ENCODE results near the gene TIMM44. TPM values are rescaled to one million over a fixed set of nuclear protein-coding genes. Genes with fewer than 3 reads are reported as not detected.

Gene TIMM44
- polyA plus RNA-seq, 1 donor (not counting 4 experiments of a cell fraction or from before 2014, with no cell fraction given): 34.8 TPM

DNA sequence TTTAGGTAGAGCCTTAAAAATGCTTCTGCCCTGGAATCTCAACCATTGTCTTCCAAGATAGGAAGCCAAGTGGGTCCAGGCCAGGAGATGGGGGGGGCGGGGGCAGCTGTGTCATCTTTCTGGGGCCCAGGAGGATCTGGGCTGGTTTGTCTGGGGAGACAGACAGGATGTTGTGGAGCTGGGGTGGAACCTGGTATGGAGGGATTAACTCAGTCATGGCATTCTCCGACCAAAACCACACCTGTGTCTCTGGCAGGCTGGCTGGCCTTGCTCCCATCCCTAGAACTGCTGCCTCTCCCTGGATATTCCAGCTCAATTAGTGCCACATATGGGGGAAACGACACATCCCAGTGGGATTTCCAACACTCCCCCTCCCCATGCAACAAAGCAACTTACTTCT is 42.5 kb downstream of the TIMM44 start:
- peaks cover 26% of the 10 kb centered on the region for H3K79me2 ChIP-seq (ENCODE audit: control insufficient read depth, insufficient read depth, low read length)
- no peaks in the 10 kb centered on the region for H3K9me3 ChIP-seq (ENCODE audit: control insufficient read depth, low read depth, low read length)
- peaks cover 3% of the 10 kb centered on the region for H3K9me1 ChIP-seq (ENCODE audit: control insufficient read depth, extremely low read depth, insufficient read depth, low read length)
- H3K27me3 ChIP-seq (ENCODE audit: control insufficient read depth, extremely low read depth, insufficient read depth, low read length): no peaks in the 10 kb centered on the region
- peaks cover 54% of the 10 kb centered on the region for H3K4me1 ChIP-seq (ENCODE audit: control insufficient read depth, extremely low read depth, insufficient read depth, low read length)
- peak overlapping the region; percentile 95 for H3K27ac ChIP-seq (ENCODE audit: control insufficient read depth, insufficient read depth, low read length)
- peaks cover 9 to 14% of the 10 kb centered on the region in 2 experiments for H3K36me3 ChIP-seq (ENCODE audit: control insufficient read depth in 2 of 2, extremely low read depth in 1 of 2, insufficient read depth in 2 of 2, low read length in 2 of 2)
- TF ChIP-seq EZH2 (IDR thresholded peaks at IDR 0.05; ENCODE audit: low read length): no peak
- TF ChIP-seq, protein P1, sequence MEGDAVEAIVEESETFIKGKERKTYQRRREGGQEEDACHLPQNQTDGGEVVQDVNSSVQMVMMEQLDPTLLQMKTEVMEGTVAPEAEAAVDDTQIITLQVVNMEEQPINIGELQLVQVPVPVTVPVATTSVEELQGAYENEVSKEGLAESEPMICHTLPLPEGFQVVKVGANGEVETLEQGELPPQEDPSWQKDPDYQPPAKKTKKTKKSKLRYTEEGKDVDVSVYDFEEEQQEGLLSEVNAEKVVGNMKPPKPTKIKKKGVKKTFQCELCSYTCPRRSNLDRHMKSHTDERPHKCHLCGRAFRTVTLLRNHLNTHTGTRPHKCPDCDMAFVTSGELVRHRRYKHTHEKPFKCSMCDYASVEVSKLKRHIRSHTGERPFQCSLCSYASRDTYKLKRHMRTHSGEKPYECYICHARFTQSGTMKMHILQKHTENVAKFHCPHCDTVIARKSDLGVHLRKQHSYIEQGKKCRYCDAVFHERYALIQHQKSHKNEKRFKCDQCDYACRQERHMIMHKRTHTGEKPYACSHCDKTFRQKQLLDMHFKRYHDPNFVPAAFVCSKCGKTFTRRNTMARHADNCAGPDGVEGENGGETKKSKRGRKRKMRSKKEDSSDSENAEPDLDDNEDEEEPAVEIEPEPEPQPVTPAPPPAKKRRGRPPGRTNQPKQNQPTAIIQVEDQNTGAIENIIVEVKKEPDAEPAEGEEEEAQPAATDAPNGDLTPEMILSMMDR (optimal IDR thresholded peaks at IDR 0.05 in 1 of 3, IDR thresholded peaks at IDR 0.05 in 1 of 3, conservative IDR thresholded peaks at IDR 0.05 in 1 of 3; ENCODE audit: extremely low read depth in 1 of 3, insufficient read depth in 2 of 3, low read length in 3 of 3): no peak
- DNase-seq (ENCODE audit: low read depth, low spot score) (no peak), FAIRE-seq (no peak)
- H4K20me1 ChIP-seq (ENCODE audit: control insufficient read depth, extremely low read depth, insufficient read depth, low read length): no peaks in the 10 kb centered on the region
- H3K4me3 ChIP-seq (ENCODE audit: control insufficient read depth in 2 of 3, extremely low read depth in 1 of 3, insufficient read depth in 2 of 3, low read depth in 1 of 3, low read length in 3 of 3): peak overlapping the region in 1 of 3 experiments; percentile 31
- H3K9ac ChIP-seq (ENCODE audit: control insufficient read depth, extremely low read depth, insufficient read depth, low read length): peak overlapping the region; percentile 67
- H3K4me2 ChIP-seq (ENCODE audit: control insufficient read depth, extremely low read depth, insufficient read depth, low read depth, low read length): peak overlapping the region; percentile 70
- no peak overlapping the region for H2AFZ ChIP-seq (ENCODE audit: control insufficient read depth, low read length)
- dilution Hi-C loops (cut with MboI; ENCODE audit: extremely low pct_ligation_motif_present, low sequenced_read_pairs): no loop called here

DNA sequence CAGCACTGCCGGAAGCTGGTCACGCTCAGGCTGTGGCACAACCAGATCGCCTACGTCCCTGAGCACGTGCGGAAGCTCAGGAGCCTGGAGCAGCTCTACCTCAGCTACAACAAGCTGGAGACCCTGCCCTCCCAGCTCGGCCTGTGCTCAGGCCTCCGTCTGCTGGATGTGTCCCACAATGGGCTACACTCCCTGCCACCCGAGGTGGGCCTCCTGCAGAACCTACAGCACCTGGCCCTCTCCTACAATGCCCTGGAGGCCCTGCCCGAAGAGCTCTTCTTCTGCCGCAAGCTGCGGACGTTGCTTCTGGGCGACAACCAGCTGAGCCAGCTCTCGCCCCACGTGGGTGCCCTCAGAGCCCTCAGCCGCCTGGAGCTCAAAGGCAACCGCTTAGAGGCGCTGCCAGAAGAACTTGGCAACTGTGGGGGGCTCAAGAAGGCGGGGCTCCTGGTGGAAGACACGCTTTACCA is 43.0 kb downstream of the TIMM44 start:
- peaks cover 9 to 14% of the 10 kb centered on the region in 2 experiments for H3K36me3 ChIP-seq (ENCODE audit: control insufficient read depth in 2 of 2, extremely low read depth in 1 of 2, insufficient read depth in 2 of 2, low read length in 2 of 2)
- no peak overlapping the region for H3K4me3 ChIP-seq (ENCODE audit: control insufficient read depth in 2 of 3, extremely low read depth in 1 of 3, insufficient read depth in 2 of 3, low read depth in 1 of 3, low read length in 3 of 3)
- dilution Hi-C loops (cut with MboI; ENCODE audit: extremely low pct_ligation_motif_present, low sequenced_read_pairs): no loop called here
- DNase-seq (ENCODE audit: low read depth, low spot score) (no peak), FAIRE-seq (no peak)
- H3K27me3 ChIP-seq (ENCODE audit: control insufficient read depth, extremely low read depth, insufficient read depth, low read length): no peaks in the 10 kb centered on the region
- H3K27ac ChIP-seq (ENCODE audit: control insufficient read depth, insufficient read depth, low read length): peak overlapping the region; percentile 95
- H3K4me1 ChIP-seq (ENCODE audit: control insufficient read depth, extremely low read depth, insufficient read depth, low read length): peaks cover 54% of the 10 kb centered on the region
- no peaks in the 10 kb centered on the region for H4K20me1 ChIP-seq (ENCODE audit: control insufficient read depth, extremely low read depth, insufficient read depth, low read length)
- TF ChIP-seq, protein P1 (optimal IDR thresholded peaks at IDR 0.05 in 1 of 3, IDR thresholded peaks at IDR 0.05 in 1 of 3, conservative IDR thresholded peaks at IDR 0.05 in 1 of 3; ENCODE audit: extremely low read depth in 1 of 3, insufficient read depth in 2 of 3, low read length in 3 of 3): no peak
- no peak for TF ChIP-seq EZH2 (IDR thresholded peaks at IDR 0.05; ENCODE audit: low read length)
- no peaks in the 10 kb centered on the region for H3K9me3 ChIP-seq (ENCODE audit: control insufficient read depth, low read depth, low read length)
- H3K9ac ChIP-seq (ENCODE audit: control insufficient read depth, extremely low read depth, insufficient read depth, low read length): peak overlapping the region; percentile 67
- peak overlapping the region; percentile 70 for H3K4me2 ChIP-seq (ENCODE audit: control insufficient read depth, extremely low read depth, insufficient read depth, low read depth, low read length)
- peaks cover 21% of the 10 kb centered on the region for H3K79me2 ChIP-seq (ENCODE audit: control insufficient read depth, insufficient read depth, low read length)
- peaks cover 3% of the 10 kb centered on the region for H3K9me1 ChIP-seq (ENCODE audit: control insufficient read depth, extremely low read depth, insufficient read depth, low read length)
- peak overlapping the region; percentile 25 for H2AFZ ChIP-seq (ENCODE audit: control insufficient read depth, low read length)
